ENCODE data around the gene RPP25L.

- no peak for TF ChIP-seq POLR2A (IDR thresholded peaks at IDR 0.05; ENCODE audit: low read depth, low read length)
- no peak for TF ChIP-seq CTCF (IDR thresholded peaks at IDR 0.05 in 2 of 3, conservative IDR thresholded peaks at IDR 0.05 in 1 of 3; ENCODE audit: control insufficient read depth in 2 of 3, extremely low read depth in 1 of 3, insufficient read depth in 1 of 3, low read depth in 3 of 3, low read length in 3 of 3)
- no peak for TF ChIP-seq NR2C1 (IDR thresholded peaks at IDR 0.05)
- TF ChIP-seq CREB1 (IDR thresholded peaks at IDR 0.05; ENCODE audit: low read depth), result no peak
- no peak for TF ChIP-seq TARDBP (IDR thresholded peaks at IDR 0.05; ENCODE audit: borderline replicate concordance)
- no peak for TF ChIP-seq CEBPB (IDR thresholded peaks at IDR 0.05; ENCODE audit: borderline replicate concordance in 1 of 2, low read depth in 2 of 2, low read length in 2 of 2)
- no peak for TF ChIP-seq TCF7 (IDR thresholded peaks at IDR 0.05; ENCODE audit: borderline replicate concordance)
- TF ChIP-seq HSF1 (IDR thresholded peaks at IDR 0.05; ENCODE audit: low read depth, low read length), result no peak
- TF ChIP-seq RFX5 (IDR thresholded peaks at IDR 0.05; ENCODE audit: low read depth, low read length), result no peak
Measured at GRCh38 chr9:34601937-34602573, 9.8 kb downstream of the RPP25L start.

Data from GM12878 (cell line).